A673 (cell line): ENCODE data around the gene GRID1. TPM values are rescaled to one million over a fixed set of nuclear protein-coding genes. Genes with fewer than 3 reads are reported as not detected.

ENCODE experiments used
- BruUV-seq: library from RNA; stranded (reverse); fragments of 400-500 nt; replicated peaks from 2 replicates; lab custom pipeline; 2021; lab: Mats Ljungman, UMichigan
- CTCF ChIA-PET: fragments of 300-600 bp; sonication (Branson Sonifier 250); formaldehyde crosslinking; loops from one replicate; lab custom pipeline; 2022; ENCODE audit warnings: antibody characterized with exemption; lab: Charles Lee
- POLR2A ChIA-PET: fragments of 300-600 bp; sonication (Branson Sonifier 250); formaldehyde crosslinking; loops from one replicate; lab custom pipeline; 2022; ENCODE audit warnings: antibody characterized with exemption; ENCODE audit not compliant: low non-redundant PET; lab: Charles Lee
- DNase-seq: peaks from one replicate; pipeline ENCODE4 v3.0.0-alpha.2; 2015; ENCODE audit warnings: low spot score
- H3K27ac ChIP-seq: fragments of 200-600 bp; sonication (generic); 2 replicates; pipeline ENCODE4 v1.5.1; 2016; ENCODE audit warnings: mixed run types, low read depth, mild to moderate bottlenecking, mixed read lengths, antibody characterized with exemption, low read length; ENCODE audit not compliant: poor library complexity, severe bottlenecking
- H3K27me3 ChIP-seq: fragments of 200-600 bp; sonication (generic); replicated peaks from 2 replicates; pipeline ENCODE4 v1.6.1; 2017; ENCODE audit warnings: mixed run types, low read depth, mild to moderate bottlenecking, mixed read lengths, antibody characterized with exemption, low read length; ENCODE audit not compliant: insufficient read depth, poor library complexity
- H3K36me3 ChIP-seq: fragments of 200-600 bp; sonication (generic); 2 replicates; pipeline ENCODE4 v1.6.1; 2016; ENCODE audit warnings: mixed run types, mild to moderate bottlenecking, mixed read lengths, antibody characterized with exemption, low read length; ENCODE audit not compliant: insufficient read depth, poor library complexity, severe bottlenecking
- H3K4me1 ChIP-seq: fragments of 200-600 bp; sonication (generic); 2 replicates; pipeline ENCODE4 v1.6.1; 2017; ENCODE audit warnings: mixed run types, mild to moderate bottlenecking, mixed read lengths, antibody characterized with exemption, low read length; ENCODE audit not compliant: insufficient read depth, poor library complexity, severe bottlenecking
- H3K4me3 ChIP-seq: fragments of 200-600 bp; sonication (generic); 2 replicates; pipeline ENCODE4 v1.5.1; 2016; ENCODE audit warnings: low read depth, mixed run types, mild to moderate bottlenecking, mixed read lengths, low read length; ENCODE audit not compliant: poor library complexity, severe bottlenecking
- H3K9me3 ChIP-seq: fragments of 200-600 bp; sonication (generic); 2 replicates; pipeline ENCODE4 v1.6.1; 2016; ENCODE audit warnings: mixed run types, low read depth, mild to moderate bottlenecking, mixed read lengths, antibody characterized with exemption, low read length; ENCODE audit not compliant: poor library complexity, severe bottlenecking
- CTCF ChIP-seq: fragments of 300-800, 200-600 bp; sonication (generic); conservative IDR thresholded peaks from 2 replicates; pipeline ENCODE4 v1.5.1; 2017; ENCODE audit warnings: low read depth, mild to moderate bottlenecking, antibody characterized with exemption, low read length, moderate library complexity, mixed read lengths
- EZH2 ChIP-seq: fragments of 200-600 bp; sonication (generic); IDR thresholded peaks from 2 replicates; pipeline ENCODE4 v1.6.1; 2017; ENCODE audit warnings: borderline replicate concordance, low read depth, mild to moderate bottlenecking, mixed read lengths, antibody characterized with exemption, low read length; ENCODE audit not compliant: poor library complexity, severe bottlenecking
- intact Hi-C: fragments of 100-400 bp; cut with micrococcal nuclease; formaldehyde crosslinking; loops from one replicate; pipeline ENCODE4 v1.10.0; 2022; ENCODE audit not compliant: unreplicated experiment
- total RNA-seq: library from RNA; stranded (reverse); gene quantifications from 2 replicates; pipeline ENCODE4 v1.2.3, GENCODE V29; 2021

GRID1 gene
- total RNA-seq, 1 experiment from 2014 or later, result not detected

GRCh38 chr10:86180861-86181260 lies 185.7 kb downstream of the GRID1 start:
- intact Hi-C loops, result no loop called here
- no peak for DNase-seq
- no TSS peak for BruUV-seq

GRCh38 chr10:86179961-86180360 lies 186.6 kb downstream of the GRID1 start:
- Histone ChIP-seq H3K4me3 (no peak overlapping the region), H3K27ac (no peak overlapping the region), H3K36me3 (no peaks in the 10 kb centered on the region), H3K4me1 (no peaks in the 10 kb centered on the region), H3K27me3 (peaks cover 21% of the 10 kb centered on the region), H3K9me3 (no peaks in the 10 kb centered on the region)
- TF ChIP-seq CTCF, result no peak
- POLR2A ChIA-PET, result no interaction called here
- DNase-seq, result no peak
- intact Hi-C loops, result no loop called here
- CTCF ChIA-PET, result no interaction called here
- BruUV-seq, result no TSS peak

More at GRCh38 chr10:86180861-86181260, 185.7 kb downstream of the GRID1 start:
- TF ChIP-seq EZH2 (no peak), CTCF (no peak)
- ChIA-PET CTCF (no interaction called here), POLR2A (no interaction called here)
- no peaks in the 10 kb centered on the region for H3K36me3 ChIP-seq
- H3K9me3 ChIP-seq, result no peaks in the 10 kb centered on the region
- H3K27ac ChIP-seq, result no peak overlapping the region
- H3K4me1 ChIP-seq, result no peaks in the 10 kb centered on the region
- H3K27me3 ChIP-seq, result peaks cover 30% of the 10 kb centered on the region
- H3K4me3 ChIP-seq, result no peak overlapping the region

GRCh38 chr10:86179153-86179524 lies 187.5 kb downstream of the GRID1 start:
- no peak for DNase-seq
- H3K27ac ChIP-seq, result no peak overlapping the region
- TF ChIP-seq CTCF (no peak), EZH2 (no peak)
- H3K36me3 ChIP-seq, result no peaks in the 10 kb centered on the region
- H3K9me3 ChIP-seq, result no peaks in the 10 kb centered on the region
- no peak overlapping the region for H3K4me3 ChIP-seq
- H3K4me1 ChIP-seq, result no peaks in the 10 kb centered on the region
- POLR2A ChIA-PET, result no interaction called here
- intact Hi-C loops, result no loop called here
- peaks cover 13% of the 10 kb centered on the region for H3K27me3 ChIP-seq
- CTCF ChIA-PET, result no interaction called here
- no TSS peak for BruUV-seq
